HepG2 (cell line): ENCODE measurements around the gene POLR3GL. TPM values are rescaled to one million over a fixed set of nuclear protein-coding genes. Genes with fewer than 3 reads are reported as not detected.
A peak's percentile ranks its signal among the peaks of the same experiment; 100 is the strongest.

Experiments used
- AGO1 ChIP-seq: fragments of 200-400 bp; formaldehyde crosslinking; IDR thresholded peaks from 2 replicates; pipeline ENCODE4 v1.6.1; 2017; ENCODE audit warnings: mild to moderate bottlenecking, low read depth, low read length, moderate library complexity; ENCODE audit not compliant: poor library complexity, severe bottlenecking
- CHD4 ChIP-seq: fragments of 200-600 bp; sonication (generic); IDR thresholded peaks from 2 replicates; pipeline ENCODE4 v1.7.0; 2017; ENCODE audit warnings: mild to moderate bottlenecking, low read length, borderline replicate concordance
- DMAP1 ChIP-seq: IDR thresholded peaks from 2 replicates; pipeline ENCODE4 v1.6.1; 2016
- FOSL2 ChIP-seq: sonication (generic); formaldehyde crosslinking; IDR thresholded peaks from 2 replicates; pipeline ENCODE4 v1.4.0; 2020; ENCODE audit warnings: missing genetic modification reagents
- GABPA ChIP-seq, 2 experiments: IDR thresholded peaks; 2 replicates each; pipeline ENCODE4 v1.6.1; 2011 to 2016; ENCODE audit warnings: low read depth in 2 of 2, low read length in 1 of 2, missing biosample characterization in 1 of 2, missing genetic modification characterization in 1 of 2
- HOMEZ ChIP-seq: IDR thresholded peaks from 2 replicates; pipeline ENCODE4 v1.6.1; 2016; ENCODE audit warnings: low read depth
- MED1 ChIP-seq: sonication (generic); formaldehyde crosslinking; IDR thresholded peaks from 2 replicates; pipeline ENCODE4 v1.4.0; 2020; ENCODE audit warnings: missing genetic modification reagents
- MEIS2 ChIP-seq: sonication (generic); formaldehyde crosslinking; IDR thresholded peaks from 2 replicates; pipeline ENCODE4 v1.9.0; 2021; ENCODE audit warnings: mild to moderate bottlenecking, missing genetic modification reagents
- TCF12 ChIP-seq, 2 experiments: fragments of 450-650 bp in 1 of 2; sonication (generic) in 1 of 2; formaldehyde crosslinking in 1 of 2; IDR thresholded peaks; 2 replicates each; pipeline versions ENCODE4 v1.6.1 to v1.8.0; 2017 to 2022; ENCODE audit warnings: antibody characterized with exemption in 1 of 2, mild to moderate bottlenecking in 1 of 2, missing genetic modification reagents in 1 of 2, moderate library complexity in 1 of 2
- THAP7 ChIP-seq: sonication (generic); formaldehyde crosslinking; IDR thresholded peaks from 2 replicates; pipeline ENCODE4 v1.8.1; 2023; ENCODE audit warnings: mild to moderate bottlenecking, missing genetic modification reagents
- ZBTB33 ChIP-seq: sonication (generic); formaldehyde crosslinking; IDR thresholded peaks from 2 replicates; pipeline ENCODE4 v1.4.0; 2020; ENCODE audit warnings: missing genetic modification reagents
- ZIK1 ChIP-seq: sonication (generic); formaldehyde crosslinking; IDR thresholded peaks from 2 replicates; pipeline ENCODE4 v1.5.0; 2020; ENCODE audit warnings: mild to moderate bottlenecking, low read depth, missing genetic modification reagents, borderline replicate concordance
- ZNF205 ChIP-seq: IDR thresholded peaks from 2 replicates; pipeline ENCODE4 v1.6.1; 2018; ENCODE audit warnings: missing biosample characterization, missing genetic modification reagents
- ZNF232 ChIP-seq: sonication (generic); formaldehyde crosslinking; IDR thresholded peaks from 2 replicates; pipeline ENCODE4 v1.4.0; 2020; ENCODE audit warnings: missing genetic modification reagents, borderline replicate concordance
- ZNF75D ChIP-seq: sonication (generic); formaldehyde crosslinking; IDR thresholded peaks from 2 replicates; pipeline ENCODE4 v1.8.1; 2023; ENCODE audit warnings: missing genetic modification reagents, mild to moderate bottlenecking, borderline replicate concordance
- polyA plus RNA-seq, 8 experiments: library from polyadenylated mRNA; depleted of rRNA in 3 of 8; stranded (reverse) in 7 of 8; unstranded in 1 of 8; fragments of >200 nt; fragmentation: Illumina TruSeq in 4 of 8; extraction: Trizol in 4 of 8; gene quantifications; 2 replicates each; pipeline versions ENCODE4 v1.2.1 to v1.2.3, GENCODE V29; 2011 to 2016; ENCODE audit warnings: low read depth in 4 of 8, missing spikeins in 1 of 8, mixed read lengths in 1 of 8; ENCODE audit not compliant: insufficient read depth in 1 of 8
- total RNA-seq, 5 experiments: library from RNA; depleted of rRNA; stranded (reverse); fragments of >200 nt; fragmentation: Illumina TruSeq; extraction: Trizol; gene quantifications; 2 replicates each; pipeline ENCODE4 v1.2.3, GENCODE V29; 2016; ENCODE audit warnings: low read depth in 1 of 5
- TF ChIP-seq, protein P1 (sequence below): sonication (generic); formaldehyde crosslinking; conservative IDR thresholded peaks from 2 replicates; pipeline ENCODE4 v1.8.0; 2022; ENCODE audit warnings: mild to moderate bottlenecking, moderate library complexity, missing genetic modification reagents
- TF ChIP-seq, protein P2 (sequence below): sonication (generic); formaldehyde crosslinking; IDR thresholded peaks from 2 replicates; pipeline ENCODE4 v1.4.0; 2020; ENCODE audit warnings: mild to moderate bottlenecking, missing genetic modification reagents

The POLR3GL gene
- total and polyA plus RNA-seq, 2 of the 13 experiments (the other 11 are each of a cell fraction or from before 2014, with no cell fraction given), result 11.5 to 12.4 TPM

DNA sequence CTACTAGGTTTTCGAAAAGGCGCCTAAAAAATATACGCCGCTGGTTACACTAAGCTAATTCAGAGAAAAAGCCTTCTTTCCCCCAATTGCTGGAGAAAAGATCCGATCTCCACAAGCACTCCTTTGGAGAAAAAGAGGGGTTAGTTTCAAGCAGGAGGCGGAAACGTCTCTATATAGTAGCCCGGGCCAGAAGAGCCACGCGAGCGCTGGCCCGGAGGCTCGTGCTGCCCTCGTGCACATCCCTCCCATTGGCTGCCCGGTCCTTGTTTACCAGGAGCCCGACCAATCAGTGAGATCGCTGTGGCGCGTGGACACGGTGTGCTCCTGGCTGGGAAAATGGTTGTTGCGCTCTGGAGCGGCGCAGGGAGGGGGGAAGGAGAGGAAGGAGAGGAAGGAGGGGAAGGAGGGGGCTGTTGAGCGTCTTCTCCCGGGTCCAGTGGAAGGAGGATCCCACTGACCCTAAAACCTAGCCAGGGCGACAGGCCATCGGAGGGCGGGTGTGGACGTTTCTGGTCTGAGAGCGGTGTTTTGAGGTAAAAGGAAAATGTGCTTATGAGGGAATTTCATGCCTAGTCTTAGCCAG lies 32.0 kb downstream of the POLR3GL start, which contains the start of gene TXNIP (continued):
- TF ChIP-seq HOMEZ (CRISPR knock-in tag) (no peak; the same call in 1 of the 2 replicates), ZIK1 (CRISPR knock-in tag) (peak; percentile 46; the same call in 1 of the 2 replicates), ZNF205 (CRISPR knock-in tag) (peak; percentile 89; the same call in 1 of the 2 replicates), MEIS2 (0 out of 2 replicates have a peak, but pooled peaks have one; percentile 25), TCF12 (IDR thresholded peaks at IDR 0.05) (no peak), TCF12 (CRISPR knock-in tag; IDR thresholded peaks at IDR 0.05) (peak; percentile 79; the same call in 1 of the 2 replicates), FOSL2 (CRISPR knock-in tag) (peak; percentile 75), AGO1 (peak; percentile 70), MED1 (CRISPR knock-in tag) (peak; percentile 98), THAP7 (CRISPR knock-in tag) (no peak; the same call in 1 of the 2 replicates), ZNF232 (CRISPR knock-in tag) (0 out of 2 replicates have a peak, but pooled peaks have one; percentile 57), DMAP1 (CRISPR knock-in tag) (peak; percentile 93), CHD4 (no peak), GABPA (IDR thresholded peaks at IDR 0.05; ENCODE audit: low read depth, low read length) (no peak), GABPA (CRISPR knock-in tag; IDR thresholded peaks at IDR 0.05; ENCODE audit: low read depth) (peak; percentile 63), ZNF75D (CRISPR knock-in tag) (no peak), ZBTB33 (CRISPR knock-in tag) (peak; percentile 59)
- TF ChIP-seq, protein P1, sequence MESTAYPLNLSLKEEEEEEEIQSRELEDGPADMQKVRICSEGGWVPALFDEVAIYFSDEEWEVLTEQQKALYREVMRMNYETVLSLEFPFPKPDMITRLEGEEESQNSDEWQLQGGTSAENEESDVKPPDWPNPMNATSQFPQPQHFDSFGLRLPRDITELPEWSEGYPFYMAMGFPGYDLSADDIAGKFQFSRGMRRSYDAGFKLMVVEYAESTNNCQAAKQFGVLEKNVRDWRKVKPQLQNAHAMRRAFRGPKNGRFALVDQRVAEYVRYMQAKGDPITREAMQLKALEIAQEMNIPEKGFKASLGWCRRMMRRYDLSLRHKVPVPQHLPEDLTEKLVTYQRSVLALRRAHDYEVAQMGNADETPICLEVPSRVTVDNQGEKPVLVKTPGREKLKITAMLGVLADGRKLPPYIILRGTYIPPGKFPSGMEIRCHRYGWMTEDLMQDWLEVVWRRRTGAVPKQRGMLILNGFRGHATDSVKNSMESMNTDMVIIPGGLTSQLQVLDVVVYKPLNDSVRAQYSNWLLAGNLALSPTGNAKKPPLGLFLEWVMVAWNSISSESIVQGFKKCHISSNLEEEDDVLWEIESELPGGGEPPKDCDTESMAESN, result peak; percentile 84
- TF ChIP-seq, protein P2, sequence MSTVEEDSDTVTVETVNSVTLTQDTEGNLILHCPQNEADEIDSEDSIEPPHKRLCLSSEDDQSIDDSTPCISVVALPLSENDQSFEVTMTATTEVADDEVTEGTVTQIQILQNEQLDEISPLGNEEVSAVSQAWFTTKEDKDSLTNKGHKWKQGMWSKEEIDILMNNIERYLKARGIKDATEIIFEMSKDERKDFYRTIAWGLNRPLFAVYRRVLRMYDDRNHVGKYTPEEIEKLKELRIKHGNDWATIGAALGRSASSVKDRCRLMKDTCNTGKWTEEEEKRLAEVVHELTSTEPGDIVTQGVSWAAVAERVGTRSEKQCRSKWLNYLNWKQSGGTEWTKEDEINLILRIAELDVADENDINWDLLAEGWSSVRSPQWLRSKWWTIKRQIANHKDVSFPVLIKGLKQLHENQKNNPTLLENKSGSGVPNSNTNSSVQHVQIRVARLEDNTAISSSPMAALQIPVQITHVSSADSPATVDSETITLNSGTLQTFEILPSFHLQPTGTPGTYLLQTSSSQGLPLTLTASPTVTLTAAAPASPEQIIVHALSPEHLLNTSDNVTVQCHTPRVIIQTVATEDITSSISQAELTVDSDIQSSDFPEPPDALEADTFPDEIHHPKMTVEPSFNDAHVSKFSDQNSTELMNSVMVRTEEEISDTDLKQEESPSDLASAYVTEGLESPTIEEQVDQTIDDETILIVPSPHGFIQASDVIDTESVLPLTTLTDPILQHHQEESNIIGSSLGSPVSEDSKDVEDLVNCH (CRISPR knock-in tag), result peak; percentile 77; the same call in 1 of the 2 replicates
